ENCODE results near the gene DEFB132. TPM values are rescaled to one million over a fixed set of nuclear protein-coding genes. Genes with fewer than 3 reads are reported as not detected.

Gene DEFB132
- total and polyA plus RNA-seq, 2 of the 4 experiments (the other 2 are of a cell fraction) = not detected

DNA sequence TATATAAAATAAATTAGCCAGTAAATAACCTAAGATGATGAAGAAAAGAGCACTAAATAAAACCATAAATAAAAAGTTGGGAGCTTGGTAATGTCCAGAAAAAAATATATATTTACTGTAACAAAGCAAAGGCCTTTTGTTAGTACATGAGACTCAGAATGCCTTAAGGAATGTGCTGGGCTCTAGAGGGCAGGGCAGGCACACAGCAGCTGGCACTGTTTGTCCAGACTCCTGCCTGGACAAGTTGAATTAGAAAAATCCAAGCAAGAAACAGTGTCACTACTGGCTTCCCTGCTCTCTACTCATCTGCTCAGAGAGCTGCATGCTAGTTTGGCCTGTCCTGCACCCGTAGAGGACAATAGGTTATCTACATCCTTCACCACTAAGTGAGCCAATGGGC lies 21.6 kb upstream of the DEFB132 start:
- H4K8ac ChIP-seq (ENCODE audit: low read depth in 2 of 2, low read length in 2 of 2) = no peak overlapping the region
- no peak overlapping the region for H2BK15ac ChIP-seq (ENCODE audit: low read depth, low read length)
- H3K9me3 ChIP-seq (ENCODE audit: control insufficient read depth, insufficient read depth, low read length) = no peaks in the 10 kb centered on the region
- no peak overlapping the region for H2BK5ac ChIP-seq (ENCODE audit: low read depth, low read length, poor library complexity, severe bottlenecking)
- H2BK120ac ChIP-seq (ENCODE audit: low read depth, low read length) = no peak overlapping the region
- H3K27me3 ChIP-seq (ENCODE audit: control insufficient read depth, insufficient read depth, low read length) = peaks cover 2% of the 10 kb centered on the region; the same call in 1 of the 2 replicates
- no peak overlapping the region for H3K4me3 ChIP-seq (ENCODE audit: insufficient read depth, low read depth, low read length)
- DNase-seq = no peak
- H3K18ac ChIP-seq (ENCODE audit: low read depth, low read length) = no peak overlapping the region
- no peaks in the 10 kb centered on the region for H3K4me1 ChIP-seq (ENCODE audit: control insufficient read depth, insufficient read depth, low read length)
- POLR2A ChIA-PET (ENCODE audit: unreplicated experiment) = no interaction called here
- in situ Hi-C loops (cut with MboI; ENCODE audit: low sequenced_read_pairs) = no loop called here
- intact Hi-C loops (cut with micrococcal nuclease) = no loop called here
- no peak overlapping the region for H2BK20ac ChIP-seq (ENCODE audit: low read depth, low read length)
- TF ChIP-seq MAZ (IDR thresholded peaks at IDR 0.05; ENCODE audit: borderline replicate concordance, low read depth, low read length) (no peak), RAD21 (IDR thresholded peaks at IDR 0.05; ENCODE audit: low read length) (no peak; the same call in 1 of the 2 replicates), RFX5 (IDR thresholded peaks at IDR 0.05; ENCODE audit: low read depth, low read length) (no peak), NFE2L2 (IDR thresholded peaks at IDR 0.05; ENCODE audit: low read depth, low read length) (no peak), CEBPB (IDR thresholded peaks at IDR 0.05; ENCODE audit: low read depth, low read length) (no peak), SMC3 (IDR thresholded peaks at IDR 0.05; ENCODE audit: low read depth, low read length) (no peak), MXI1 (IDR thresholded peaks at IDR 0.05; ENCODE audit: borderline replicate concordance, low read depth, low read length) (no peak), BHLHE40 (IDR thresholded peaks at IDR 0.05; ENCODE audit: low read depth, low read length) (no peak)
- TF ChIP-seq, protein P1, sequence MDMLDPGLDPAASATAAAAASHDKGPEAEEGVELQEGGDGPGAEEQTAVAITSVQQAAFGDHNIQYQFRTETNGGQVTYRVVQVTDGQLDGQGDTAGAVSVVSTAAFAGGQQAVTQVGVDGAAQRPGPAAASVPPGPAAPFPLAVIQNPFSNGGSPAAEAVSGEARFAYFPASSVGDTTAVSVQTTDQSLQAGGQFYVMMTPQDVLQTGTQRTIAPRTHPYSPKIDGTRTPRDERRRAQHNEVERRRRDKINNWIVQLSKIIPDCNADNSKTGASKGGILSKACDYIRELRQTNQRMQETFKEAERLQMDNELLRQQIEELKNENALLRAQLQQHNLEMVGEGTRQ (IDR thresholded peaks at IDR 0.05; ENCODE audit: low read depth, low read length) = no peak
- TF ChIP-seq, protein P2, sequence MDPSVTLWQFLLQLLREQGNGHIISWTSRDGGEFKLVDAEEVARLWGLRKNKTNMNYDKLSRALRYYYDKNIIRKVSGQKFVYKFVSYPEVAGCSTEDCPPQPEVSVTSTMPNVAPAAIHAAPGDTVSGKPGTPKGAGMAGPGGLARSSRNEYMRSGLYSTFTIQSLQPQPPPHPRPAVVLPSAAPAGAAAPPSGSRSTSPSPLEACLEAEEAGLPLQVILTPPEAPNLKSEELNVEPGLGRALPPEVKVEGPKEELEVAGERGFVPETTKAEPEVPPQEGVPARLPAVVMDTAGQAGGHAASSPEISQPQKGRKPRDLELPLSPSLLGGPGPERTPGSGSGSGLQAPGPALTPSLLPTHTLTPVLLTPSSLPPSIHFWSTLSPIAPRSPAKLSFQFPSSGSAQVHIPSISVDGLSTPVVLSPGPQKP (IDR thresholded peaks at IDR 0.05; ENCODE audit: borderline replicate concordance, low read depth, low read length) = no peak
- no peak overlapping the region for H2AK9ac ChIP-seq (replicated peaks; ENCODE audit: low read depth, low read length, poor library complexity)
- H3K36me3 ChIP-seq (ENCODE audit: control insufficient read depth, insufficient read depth, low read length) = no peaks in the 10 kb centered on the region
- H3K9ac ChIP-seq (ENCODE audit: low read depth, low read length) = no peak overlapping the region
- no peak overlapping the region for H4K5ac ChIP-seq (ENCODE audit: low read depth, low read length)
- H3K14ac ChIP-seq (replicated peaks; ENCODE audit: low read depth, low read length) = no peak overlapping the region
- no peak overlapping the region for H3K4me2 ChIP-seq (ENCODE audit: low read depth, low read length)
- H4K20me1 ChIP-seq (ENCODE audit: insufficient read depth, low read length) = no peaks in the 10 kb centered on the region
- no peak overlapping the region for H3K27ac ChIP-seq (ENCODE audit: insufficient read depth, low read length)
- no peak overlapping the region for H2AFZ ChIP-seq (replicated peaks; ENCODE audit: low read length, poor library complexity)
- no peak overlapping the region for H2AK5ac ChIP-seq (ENCODE audit: low read depth, low read length)
- no peaks in the 10 kb centered on the region for H3K9me1 ChIP-seq (ENCODE audit: insufficient read depth, low read length)
- WGBS, 2 experiments (ENCODE audit: extremely low coverage in 2 of 2, insufficient read length in 1 of 2) = 60% methylated on average over 1 of the region's 1 CpG; no CpG with 5 or more reads in 1 of the 2 experiments
- BruUV-seq (replicated peaks) = no TSS peak
- no peaks in the 10 kb centered on the region for H3K79me1 ChIP-seq (ENCODE audit: low read depth in 1 of 2, low read length in 2 of 2)
- no peak overlapping the region for H3K23ac ChIP-seq (ENCODE audit: low read depth, low read length)
- ATAC-seq (ENCODE audit: low read depth) = peak; percentile 42; the same call in 1 of the 2 replicates
- no peak overlapping the region for H3K56ac ChIP-seq (ENCODE audit: extremely low read depth, insufficient read depth, low read length)
- no peak overlapping the region for H3K4ac ChIP-seq (ENCODE audit: low read depth, low read length)
- dilution Hi-C loops (cut with HindIII; ENCODE audit: low sequenced_read_pairs, unreplicated experiment) = no loop called here
- CTCF ChIA-PET = interaction anchor here (0.6 kb wide), 1 partner anchor 94 kb away, joined by 3 read pairs; no protein-coding TSS in a partner anchor
- no peak overlapping the region for H4K91ac ChIP-seq (ENCODE audit: insufficient read depth, low read depth, low read length)
